ENCODE data around the gene NCBP2. TPM values are rescaled to one million over a fixed set of nuclear protein-coding genes. Genes with fewer than 3 reads are reported as not detected.
"Not testable (repeated sequence)": the region's sequence is repeated elsewhere in the genome, so short reads cannot be mapped to it uniquely, and the experiment has no call there.

Gene NCBP2
- polyA plus RNA-seq, 6 donors from 2014 or later: 35.9 to 75.6 (median 62.9) TPM

- not testable (repeated sequence) for DNase-seq; H3K36me3 Mint-ChIP-seq; H3K9me3 Mint-ChIP-seq; H3K27me3 Mint-ChIP-seq; ATAC-seq (ENCODE audit: low read depth in 2 of 2)
- peak overlapping the region in 7 of 8 donors; percentile 52 to 100 (median 81) for H3K4me3 Mint-ChIP-seq
- H3K27ac Mint-ChIP-seq: peak overlapping the region in 4 of 6 donors; percentile 69 to 86 (median 80)
- peaks cover 40 to 60% (median 54%) of the 10 kb centered on the region in 3 donors for H3K4me1 Mint-ChIP-seq
Measured at GRCh38 chr3:196944037-196944790, 1.9 kb upstream of the NCBP2 start.

DNA sequence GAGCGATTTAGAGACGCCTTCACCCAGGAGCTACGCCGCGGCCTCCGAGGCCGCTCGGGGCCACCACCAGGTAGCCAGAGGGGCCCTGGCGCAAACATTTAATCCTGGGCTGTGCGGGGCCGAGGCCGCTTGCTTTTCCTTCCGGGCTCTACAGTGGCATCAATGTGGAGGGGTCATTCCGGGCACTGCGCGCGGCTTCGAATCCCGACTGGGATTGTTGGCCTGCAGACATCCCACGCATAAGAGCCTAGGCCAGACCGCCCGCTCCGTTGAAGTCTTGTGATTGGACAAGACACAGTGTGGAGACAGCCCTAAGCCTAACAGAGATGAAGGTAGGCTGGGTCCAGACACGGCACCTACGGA is 568 bp upstream of the NCBP2 start:
- DNase-seq (no peak), ATAC-seq (ENCODE audit: low read depth in 2 of 2) (no peak)
- H3K36me3 Mint-ChIP-seq: peaks cover 0 to 4% of the 10 kb centered on the region in 2 donors
- peaks cover 0 to 1% (median 0%) of the 10 kb centered on the region in 7 donors for H3K9me3 Mint-ChIP-seq
- H3K4me3 Mint-ChIP-seq: peak overlapping the region; percentile 94 to 100 (median 98)
- H3K4me1 Mint-ChIP-seq: peaks cover 40 to 61% (median 54%) of the 10 kb centered on the region in 3 donors
- peak overlapping the region; percentile 59 to 98 (median 84) for H3K27ac Mint-ChIP-seq
- no peaks in the 10 kb centered on the region for H3K27me3 Mint-ChIP-seq

DNA sequence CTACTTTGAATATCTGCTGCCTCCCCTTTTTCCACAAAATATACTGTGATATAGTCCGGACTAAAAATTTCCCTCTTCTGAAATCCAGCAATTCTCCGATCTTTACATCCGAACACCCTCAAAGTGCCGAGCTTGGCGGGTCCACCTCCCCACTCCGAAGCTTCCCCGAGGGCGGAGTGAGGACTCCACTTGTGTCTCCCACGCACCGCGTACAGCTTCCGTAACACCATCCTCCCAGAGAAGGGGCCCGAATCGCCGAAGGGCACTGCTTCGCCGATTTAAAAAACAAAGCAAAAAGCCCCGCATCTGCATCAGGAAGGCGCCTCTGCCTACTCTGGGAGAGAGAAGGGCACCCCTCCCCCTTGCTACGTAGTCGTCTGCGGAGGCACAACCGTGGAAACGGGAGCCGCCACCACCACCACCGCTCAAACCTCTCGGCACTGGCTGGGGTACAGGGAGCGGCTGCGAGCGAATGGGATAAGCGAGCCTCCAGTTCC is 551 bp downstream of the NCBP2 start:
- Mint-ChIP-seq H3K36me3 (peaks cover 0 to 12% of the 10 kb centered on the region in 2 donors), H3K4me3 (peak overlapping the region; percentile 94 to 100 (median 98)), H3K27ac (peak overlapping the region; percentile 96 to 99 (median 98)), H3K4me1 (peaks cover 40 to 61% (median 54%) of the 10 kb centered on the region in 3 donors), H3K9me3 (peaks cover 0 to 1% (median 0%) of the 10 kb centered on the region in 7 donors), H3K27me3 (no peaks in the 10 kb centered on the region)
- DNase-seq: peak; percentile 53
- ATAC-seq (ENCODE audit: low read depth in 2 of 2): peak; percentile 34 to 39

DNA sequence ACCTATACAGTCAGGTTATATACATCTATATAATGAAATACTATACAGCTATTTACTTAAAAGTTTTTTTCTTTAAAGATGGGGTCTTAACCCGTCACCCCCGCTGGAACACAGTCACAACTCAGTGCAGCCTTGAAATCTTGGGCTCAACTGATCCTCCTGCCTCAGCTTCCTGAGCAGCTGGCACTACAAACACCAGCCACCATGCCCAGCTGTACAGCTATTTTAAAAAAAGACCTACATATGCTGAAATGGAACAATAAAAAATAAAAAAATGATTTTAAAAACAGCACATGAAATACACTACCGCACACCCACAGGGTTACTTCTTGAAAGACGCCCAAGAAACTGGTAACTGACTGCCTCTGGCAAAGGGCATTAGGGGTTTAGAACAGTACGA is 3.8 kb downstream of the NCBP2 start:
- DNase-seq (no peak), ATAC-seq (ENCODE audit: low read depth in 2 of 2) (no peak)
- H3K36me3 Mint-ChIP-seq: peaks cover 0 to 27% of the 10 kb centered on the region in 2 donors
- H3K27me3 Mint-ChIP-seq: no peaks in the 10 kb centered on the region
- peaks cover 0 to 1% (median 0%) of the 10 kb centered on the region in 7 donors for H3K9me3 Mint-ChIP-seq
- no peak overlapping the region for H3K4me3 Mint-ChIP-seq
- H3K4me1 Mint-ChIP-seq: peaks cover 26 to 43% (median 34%) of the 10 kb centered on the region in 3 donors
- peak overlapping the region in 1 of 6 donors; percentile 98 for H3K27ac Mint-ChIP-seq

GRCh38 chr3:196938124-196938523 is 4.2 kb downstream of the NCBP2 start:
- Mint-ChIP-seq H3K4me1 (peaks cover 21 to 39% (median 30%) of the 10 kb centered on the region in 3 donors), H3K36me3 (peaks cover 0 to 27% of the 10 kb centered on the region in 2 donors), H3K4me3 (peak overlapping the region in 2 of 8 donors; percentile 15 to 29), H3K27ac (no peak overlapping the region), H3K9me3 (peaks cover 0 to 1% (median 0%) of the 10 kb centered on the region in 7 donors), H3K27me3 (no peaks in the 10 kb centered on the region)
- DNase-seq (no peak), ATAC-seq (ENCODE audit: low read depth in 2 of 2) (no peak)

- no peak for DNase-seq
- Mint-ChIP-seq H3K27ac (no peak overlapping the region), H3K4me1 (peaks cover 16 to 35% (median 20%) of the 10 kb centered on the region in 3 donors), H3K36me3 (peaks cover 0 to 28% of the 10 kb centered on the region in 2 donors), H3K9me3 (no peaks in the 10 kb centered on the region), H3K27me3 (no peaks in the 10 kb centered on the region), H3K4me3 (no peak overlapping the region)
- no peak for ATAC-seq (ENCODE audit: low read depth in 2 of 2)
Measured at GRCh38 chr3:196936288-196936687, 6.0 kb downstream of the NCBP2 start.

- no peak for DNase-seq
- H3K27ac Mint-ChIP-seq: peak overlapping the region in 5 of 6 donors; percentile 62 to 79 (median 77)
- no peaks in the 10 kb centered on the region for H3K9me3 Mint-ChIP-seq
Measured at GRCh38 chr3:196932600-196932999, 9.7 kb downstream of the NCBP2 start.

DNA sequence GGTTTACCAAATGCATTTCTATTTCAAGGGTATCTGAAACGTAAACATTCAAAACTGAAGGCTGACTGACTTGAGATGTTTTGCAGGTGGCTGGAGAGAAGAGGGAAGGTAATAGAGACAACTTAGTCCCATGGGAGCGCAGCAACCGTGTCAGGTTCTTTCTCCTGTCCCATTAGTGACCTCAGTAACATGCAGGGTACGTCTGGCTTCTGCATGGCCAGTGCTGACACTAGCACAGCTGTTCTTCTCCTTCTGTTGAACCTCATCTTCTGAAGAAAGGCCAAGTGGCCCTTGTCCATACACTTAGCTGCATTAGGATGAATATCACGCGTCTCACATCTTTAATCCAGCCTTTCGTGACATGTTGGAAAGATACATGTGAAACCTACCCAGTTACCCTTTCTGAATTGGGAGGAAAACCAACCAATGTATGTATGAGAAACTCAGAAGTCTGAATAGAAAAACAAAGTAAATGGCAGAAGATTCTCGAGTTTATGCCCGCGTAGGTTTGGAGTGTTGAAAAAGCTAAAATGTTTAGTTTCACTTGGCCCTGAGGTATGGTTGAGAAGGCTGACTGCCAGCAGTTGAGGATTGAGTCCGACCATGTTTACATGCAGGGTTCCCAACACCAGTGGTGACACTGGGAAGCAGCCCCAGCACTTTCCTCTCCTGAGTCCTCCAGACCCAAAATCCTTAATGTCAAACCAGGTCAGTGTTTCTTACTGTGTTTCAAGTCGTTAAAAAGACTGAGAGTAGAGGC is 10.3 kb downstream of the NCBP2 start:
- no peaks in the 10 kb centered on the region for H3K27me3 Mint-ChIP-seq
- peaks cover 0 to 24% of the 10 kb centered on the region in 2 donors for H3K36me3 Mint-ChIP-seq
- peaks cover 0 to 11% (median 4%) of the 10 kb centered on the region in 3 donors for H3K4me1 Mint-ChIP-seq

More at GRCh38 chr3:196932600-196932999, 9.7 kb downstream of the NCBP2 start:
- peaks cover 0 to 11% (median 4%) of the 10 kb centered on the region in 3 donors for H3K4me1 Mint-ChIP-seq
- no peaks in the 10 kb centered on the region for H3K27me3 Mint-ChIP-seq
- peak; percentile 71 to 78 for ATAC-seq (ENCODE audit: low read depth in 2 of 2)
- H3K4me3 Mint-ChIP-seq: peak overlapping the region in 1 of 8 donors; percentile 38
- H3K36me3 Mint-ChIP-seq: peaks cover 0 to 27% of the 10 kb centered on the region in 2 donors

DNA sequence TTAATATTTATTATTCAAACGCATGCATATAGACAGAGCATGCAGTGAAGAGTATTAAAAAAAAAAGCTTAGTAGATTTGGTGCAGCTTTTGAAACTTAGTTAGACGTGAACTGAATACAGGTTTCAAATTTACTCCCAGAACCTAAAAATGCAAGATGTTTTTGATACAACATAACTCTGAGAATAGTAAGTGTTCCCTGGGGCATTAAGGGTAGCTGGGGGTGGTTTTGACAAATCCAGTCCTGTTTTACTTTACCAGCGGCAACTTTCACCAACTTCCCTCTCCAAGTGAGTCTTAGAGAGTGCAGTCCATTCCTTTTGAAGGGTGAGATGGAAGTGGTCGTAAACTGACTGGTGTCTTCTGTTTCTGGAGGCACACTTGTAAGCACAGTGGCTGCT is 11.2 kb downstream of the NCBP2 start:
- no peaks in the 10 kb centered on the region for H3K9me3 Mint-ChIP-seq
- H3K36me3 Mint-ChIP-seq: peaks cover 0 to 17% of the 10 kb centered on the region in 2 donors
- peak overlapping the region in 1 of 8 donors; percentile 38 for H3K4me3 Mint-ChIP-seq
- peak overlapping the region in 2 of 6 donors; percentile 45 to 78 for H3K27ac Mint-ChIP-seq
- DNase-seq (no peak), ATAC-seq (ENCODE audit: low read depth in 2 of 2) (peak in 1 of 2 donors; percentile 18)
- no peaks in the 10 kb centered on the region for H3K27me3 Mint-ChIP-seq
- peaks cover 0 to 11% (median 4%) of the 10 kb centered on the region in 3 donors for H3K4me1 Mint-ChIP-seq

More for the DNA sequence above, 10.3 kb downstream of the NCBP2 start:
- Mint-ChIP-seq H3K27ac (peak overlapping the region in 4 of 6 donors; percentile 62 to 79 (median 72)), H3K4me3 (peak overlapping the region in 1 of 8 donors; percentile 38), H3K9me3 (no peaks in the 10 kb centered on the region)
- no peak for DNase-seq
- ATAC-seq (ENCODE audit: low read depth in 2 of 2): peak in 1 of 2 donors; percentile 79

DNA sequence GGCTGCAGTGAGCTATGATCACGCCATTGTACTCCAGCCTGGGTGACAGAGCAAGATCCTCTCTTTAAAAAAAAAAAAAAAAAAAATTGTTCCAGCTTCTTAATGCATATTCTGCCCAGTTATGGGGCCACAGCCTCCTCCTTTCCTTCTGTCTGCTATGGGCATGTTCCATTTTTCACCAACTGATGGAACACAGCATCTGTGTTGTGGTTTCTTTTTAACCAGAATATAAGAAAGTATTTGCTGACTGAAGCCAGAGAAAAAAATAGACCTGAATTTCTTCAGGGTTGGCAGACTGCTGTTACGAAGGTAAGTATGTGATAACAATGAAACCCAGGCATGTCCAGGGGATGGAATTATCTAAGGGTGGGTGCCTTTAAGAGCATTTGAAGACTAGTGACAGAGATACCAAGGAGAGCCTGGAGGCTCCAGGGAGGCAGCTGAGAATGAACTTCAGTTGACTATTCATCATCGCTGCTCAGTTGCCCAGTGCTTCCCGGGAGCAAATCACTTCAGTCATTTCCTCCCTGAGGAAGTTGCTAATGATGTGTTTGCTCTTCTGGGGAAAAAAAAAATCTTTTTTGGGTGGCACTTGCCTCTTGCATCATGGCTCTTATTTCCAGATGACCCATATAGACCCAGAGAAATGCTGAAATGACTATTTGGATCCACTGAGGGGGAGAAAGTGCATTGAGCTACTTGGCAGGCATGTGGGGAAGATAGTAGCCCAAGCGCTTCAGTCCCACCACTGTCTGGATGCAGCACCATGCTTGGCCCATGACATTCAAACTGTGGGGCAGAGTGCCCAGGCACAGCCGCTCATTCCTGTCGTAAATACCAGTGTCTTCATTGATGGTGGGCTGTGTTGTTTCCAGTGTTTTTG is 14.5 kb downstream of the NCBP2 start:
- H3K4me3 Mint-ChIP-seq: no peak overlapping the region
- no peak for DNase-seq
- peaks cover 0 to 7% of the 10 kb centered on the region in 2 donors for H3K36me3 Mint-ChIP-seq
- H3K4me1 Mint-ChIP-seq: peaks cover 0 to 11% (median 4%) of the 10 kb centered on the region in 3 donors
- H3K27ac Mint-ChIP-seq: peak overlapping the region in 4 of 6 donors; percentile 20 to 57 (median 42)
- H3K9me3 Mint-ChIP-seq: no peaks in the 10 kb centered on the region
- no peak for ATAC-seq (ENCODE audit: low read depth in 2 of 2)
- H3K27me3 Mint-ChIP-seq: no peaks in the 10 kb centered on the region

- H3K9me3 Mint-ChIP-seq: peaks cover 5 to 9% (median 7%) of the 10 kb centered on the region in 7 donors
- ATAC-seq (ENCODE audit: low read depth in 2 of 2): peak; percentile 98
- H3K36me3 Mint-ChIP-seq: peaks cover 7 to 10% of the 10 kb centered on the region in 2 donors
- no peak overlapping the region for H3K4me3 Mint-ChIP-seq
- H3K27ac Mint-ChIP-seq: peak overlapping the region in 5 of 6 donors; percentile 8 to 76 (median 54)
- H3K27me3 Mint-ChIP-seq: no peaks in the 10 kb centered on the region
- peak; percentile 26 for DNase-seq
- peaks cover 13 to 22% (median 17%) of the 10 kb centered on the region in 3 donors for H3K4me1 Mint-ChIP-seq
Measured at GRCh38 chr3:196920733-196921132, 21.6 kb downstream of the NCBP2 start.

DNA sequence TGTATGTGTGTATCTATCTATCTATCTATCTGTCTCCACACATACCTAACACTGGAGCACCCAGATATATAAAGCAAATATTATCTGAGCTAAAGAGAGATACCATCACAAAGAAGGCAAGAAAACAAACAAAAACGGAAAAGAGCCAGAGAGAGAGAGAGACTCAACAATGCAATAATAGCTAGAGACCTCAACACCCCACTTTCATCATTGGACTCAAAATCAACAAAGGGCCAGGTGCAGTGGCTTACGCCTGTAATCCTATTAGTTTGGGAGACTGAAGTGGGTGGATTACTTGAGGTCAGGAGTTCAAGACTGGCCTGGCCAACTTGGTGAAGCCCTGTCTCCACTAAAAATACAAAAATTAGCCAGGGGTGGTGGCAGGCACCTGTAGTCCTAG is 23.4 kb downstream of the NCBP2 start:
- Mint-ChIP-seq H3K4me1 (peaks cover 13 to 22% (median 17%) of the 10 kb centered on the region in 3 donors), H3K4me3 (no peak overlapping the region), H3K27ac (peak overlapping the region in 1 of 6 donors; percentile 47), H3K36me3 (peaks cover 19% of the 10 kb centered on the region in 2 donors), H3K27me3 (no peaks in the 10 kb centered on the region), H3K9me3 (peaks cover 5 to 9% (median 7%) of the 10 kb centered on the region in 7 donors)
- ATAC-seq (ENCODE audit: low read depth in 2 of 2) (no peak), DNase-seq (no peak)
